Panc1 (cell line): Measurements from ENCODE around the gene LHFPL4.

Source experiments
- CTCF ChIP-seq: fragments of 450-650 bp; IDR thresholded peaks from 2 replicates; pipeline ENCODE4 v1.5.1; 2017; ENCODE audit warnings: mild to moderate bottlenecking
- SIN3A ChIP-seq: IDR thresholded peaks from 2 replicates; pipeline ENCODE4 v1.6.1; 2012; ENCODE audit warnings: low read depth, mild to moderate bottlenecking, low read length, moderate library complexity, borderline replicate concordance; ENCODE audit not compliant: insufficient read depth

GRCh38 chr3:9507586-9508578 is 45.7 kb downstream of the LHFPL4 start:
- TF ChIP-seq CTCF (no peak), SIN3A (no peak)
